Lung (tissue), 12 donors: ENCODE measurements around the gene MPIG6B. TPM values are rescaled to one million over a fixed set of nuclear protein-coding genes. Genes with fewer than 3 reads are reported as not detected.

ENCODE experiments used
- ATAC-seq: fragments of 200-7000 bp; cut with Tn5 transposase; one replicate; pipeline ENCODE4 v1.9.1; 2020; ENCODE audit warnings: moderate number of reproducible peaks; ENCODE audit not compliant: insufficient read depth, low FRiP score
- DNase-seq, 3 donors: peaks; one replicate each; pipeline ENCODE4 v3.0.0-alpha.2; 2013 to 2017
- H3K27ac ChIP-seq, 2 donors: one replicate each; pipeline ENCODE4 v1.5.1; 2013; ENCODE audit warnings: mild to moderate bottlenecking in 2 of 2, moderate library complexity in 2 of 2, control low read depth in 1 of 2, inconsistent platforms in 1 of 2, low read depth in 1 of 2, low read length in 1 of 2
- H3K27me3 ChIP-seq, 3 donors: one replicate each; pipeline ENCODE4 v1.5.1; 2013; ENCODE audit warnings: low read length in 2 of 3; ENCODE audit not compliant: control insufficient read depth in 3 of 3, insufficient read depth in 3 of 3
- H3K36me3 ChIP-seq, 4 donors: one replicate each; pipeline ENCODE4 v1.5.1; 2013; ENCODE audit warnings: low read length in 4 of 4, mild to moderate bottlenecking in 1 of 4, moderate library complexity in 1 of 4; ENCODE audit not compliant: control insufficient read depth in 4 of 4, insufficient read depth in 4 of 4
- H3K4me1 ChIP-seq, 5 donors: one replicate each; pipeline ENCODE4 v1.5.1; 2013; ENCODE audit warnings: low read length in 5 of 5, mild to moderate bottlenecking in 2 of 5, moderate library complexity in 1 of 5; ENCODE audit not compliant: control insufficient read depth in 5 of 5, insufficient read depth in 5 of 5
- H3K4me3 ChIP-seq: one replicate; pipeline ENCODE4 v1.5.1; 2013; ENCODE audit warnings: mild to moderate bottlenecking, control low read depth, moderate library complexity
- H3K9ac ChIP-seq, 2 donors: one replicate each; pipeline ENCODE4 v1.5.1; 2013; ENCODE audit warnings: low read length in 2 of 2, control low read depth in 1 of 2; ENCODE audit not compliant: insufficient read depth in 1 of 2
- H3K9me3 ChIP-seq, 4 donors: one replicate each; pipeline ENCODE4 v1.5.1; 2013; ENCODE audit warnings: low read length in 3 of 4, mild to moderate bottlenecking in 1 of 4, moderate library complexity in 1 of 4; ENCODE audit not compliant: control insufficient read depth in 4 of 4, insufficient read depth in 3 of 4
- CTCF ChIP-seq: IDR thresholded peaks from 2 replicates; pipeline ENCODE4 v1.5.1; 2012; ENCODE audit warnings: mild to moderate bottlenecking; ENCODE audit errors: control extremely low read depth, extremely low read depth
- WGBS, 2 donors: extraction: QIAGEN DNeasy Blood & Tissue Kit; methylation state at CpG; one replicate each; pipeline ENCODE4 v1.1.7; 2013; 5-methylcytosine and 5-hydroxymethylcytosine counted together
- polyA plus RNA-seq, 2 donors: library from polyadenylated mRNA; stranded (reverse); fragments of 200-250 nt; gene quantifications; one replicate each; pipeline ENCODE4 v1.2.1, GENCODE V29; 2013
- total RNA-seq, 2 donors: library from RNA; depleted of rRNA in 1 of 2; stranded (reverse); fragments of >200 nt in 1 of 2; gene quantifications; one replicate each; pipeline ENCODE4 v1.2.1, GENCODE V29; 2014 to 2021
- donor health status: control.
- donor health status: control.
- donor health status: Bipolar disorder and iron deficiency.
- donor health status: healthy.
- donor health status: DM: yes; HTN: yes; CAD: no.

Gene MPIG6B
- total and polyA plus RNA-seq, 4 donors = 0.45 to 2.3 (median 0.86) TPM

- DNase-seq (no peak), ATAC-seq (no peak)
- Histone ChIP-seq H3K36me3 (peaks cover 0 to 26% (median 16%) of the 10 kb centered on the region in 4 donors), H3K27me3 (no peaks in the 10 kb centered on the region), H3K4me1 (peaks cover 0 to 16% (median 6%) of the 10 kb centered on the region in 5 donors), H3K4me3 (no peak overlapping the region), H3K9me3 (no peaks in the 10 kb centered on the region), H3K27ac (peak overlapping the region in 1 of 2 donors; percentile 37), H3K9ac (no peak overlapping the region)
- 75 to 83% methylated on average over 12 of the region's 12 CpGs for WGBS, 2 donors
- no peak for TF ChIP-seq CTCF
These were observed 2.6 kb downstream of the MPIG6B start for GRCh38 chr6:31725502-31726350.

- DNase-seq (no peak), ATAC-seq (no peak)
- H3K27ac ChIP-seq = peak overlapping the region in 1 of 2 donors; percentile 80
- no peak for TF ChIP-seq CTCF
- H3K27me3 ChIP-seq = no peaks in the 10 kb centered on the region
- H3K36me3 ChIP-seq = peaks cover 5 to 34% (median 24%) of the 10 kb centered on the region in 4 donors
- no peak overlapping the region for H3K9ac ChIP-seq
- no peaks in the 10 kb centered on the region for H3K9me3 ChIP-seq
- 54 to 58% methylated on average over 7 of the region's 7 CpGs for WGBS, 2 donors
- peaks cover 0 to 16% (median 6%) of the 10 kb centered on the region in 5 donors for H3K4me1 ChIP-seq
- H3K4me3 ChIP-seq = no peak overlapping the region
These were observed 4.0 kb downstream of the MPIG6B start for GRCh38 chr6:31727034-31727716.

- H3K27ac ChIP-seq = peak overlapping the region in 1 of 2 donors; percentile 90
- H3K36me3 ChIP-seq = peaks cover 5 to 35% (median 26%) of the 10 kb centered on the region in 4 donors
- DNase-seq (no peak), ATAC-seq (no peak)
- WGBS, 2 donors = 75 to 77% methylated on average over 41 of the region's 41 CpGs
- no peak for TF ChIP-seq CTCF
- peak overlapping the region; percentile 36 to 41 for H3K9ac ChIP-seq
- H3K27me3 ChIP-seq = no peaks in the 10 kb centered on the region
- peaks cover 0 to 16% (median 6%) of the 10 kb centered on the region in 5 donors for H3K4me1 ChIP-seq
- H3K4me3 ChIP-seq = peak overlapping the region; percentile 36
- no peaks in the 10 kb centered on the region for H3K9me3 ChIP-seq
These were observed 4.8 kb downstream of the MPIG6B start for GRCh38 chr6:31727717-31728671.
